Natural killer cell (primary cell): Measurements from ENCODE around the gene ARHGAP24. TPM values are rescaled to one million over a fixed set of nuclear protein-coding genes. Genes with fewer than 3 reads are reported as not detected.
"Not testable (repeated sequence)": the region's sequence is repeated elsewhere in the genome, so short reads cannot be mapped to it uniquely, and the experiment has no call there.

Experiments
- ATAC-seq, 3 donors: fragments of 150-1000 bp in 2 of 3; fragments of 200-7000 bp in 1 of 3; cut with Tn5 transposase; 1 replicate in 1 of 3; 2 replicates in 2 of 3; pipeline ENCODE4 v1.10.0; 2021; ENCODE audit warnings: mild to moderate bottlenecking in 2 of 3, moderate library complexity in 2 of 3
- DNase-seq, 2 donors: peaks; one replicate each; pipeline versions ENCODE4 v3.0.0 to v3.0.0-alpha.2; 2013 to 2021; ENCODE audit warnings: mixed read lengths in 1 of 2
- H3K27ac ChIP-seq: one replicate; pipeline ENCODE4 v1.5.1; 2013; ENCODE audit warnings: mild to moderate bottlenecking, low read length
- H3K27me3 ChIP-seq: one replicate; pipeline ENCODE4 v1.6.1; 2013; ENCODE audit warnings: low read length; ENCODE audit not compliant: control insufficient read depth, insufficient read depth
- H3K36me3 ChIP-seq: one replicate; pipeline ENCODE4 v1.6.1; 2013; ENCODE audit warnings: low read length; ENCODE audit not compliant: control insufficient read depth, insufficient read depth
- H3K4me1 ChIP-seq: one replicate; pipeline ENCODE4 v1.6.1; 2013; ENCODE audit warnings: low read length; ENCODE audit not compliant: control insufficient read depth, insufficient read depth
- H3K4me3 ChIP-seq: one replicate; pipeline ENCODE4 v1.5.1; 2013; ENCODE audit warnings: low read length
- H3K9me3 ChIP-seq: one replicate; pipeline ENCODE4 v1.6.1; 2013; ENCODE audit warnings: low read length; ENCODE audit not compliant: control insufficient read depth, insufficient read depth
- H3K27ac Mint-ChIP-seq, 2 donors: one replicate each; pipeline ENCODE4 v1.8.0; 2022; ENCODE audit warnings: mild to moderate bottlenecking in 2 of 2, mixed read lengths in 2 of 2, moderate library complexity in 1 of 2
- H3K27me3 Mint-ChIP-seq, 2 donors: one replicate each; pipeline ENCODE4 v1.8.0; 2022; ENCODE audit warnings: low read depth in 2 of 2, mixed read lengths in 2 of 2
- H3K36me3 Mint-ChIP-seq: one replicate; pipeline ENCODE4 v1.8.0; 2022; ENCODE audit warnings: mixed read lengths
- H3K4me1 Mint-ChIP-seq, 2 donors: one replicate each; pipeline ENCODE4 v1.8.0; 2022; ENCODE audit warnings: mixed read lengths in 2 of 2
- H3K4me3 Mint-ChIP-seq: one replicate; pipeline ENCODE4 v1.8.0; 2022; ENCODE audit warnings: mild to moderate bottlenecking, moderate library complexity, mixed read lengths
- H3K9me3 Mint-ChIP-seq, 2 donors: one replicate each; pipeline ENCODE4 v1.8.0; 2022; ENCODE audit warnings: mixed read lengths in 2 of 2
- CTCF ChIP-seq: fragments of 200-600 bp; IDR thresholded peaks from one replicate; pipeline ENCODE4 v1.8.0; 2022; ENCODE audit warnings: antibody characterized with exemption
- WGBS: methylation state at CpG from one replicate; pipeline ENCODE4 v1.1.7; 2013; ENCODE audit warnings: missing lambda C conversion rate; ENCODE audit not compliant: insufficient coverage; 5-methylcytosine and 5-hydroxymethylcytosine counted together
- intact Hi-C: fragments of 100-400 bp; cut with micrococcal nuclease; formaldehyde crosslinking; loops from one replicate; pipeline ENCODE4 v1.14.2; 2022
- total RNA-seq, 4 donors: library from RNA; stranded (reverse); fragments of 120-200 nt in 1 of 4; gene quantifications; one replicate each; pipeline versions ENCODE4 v1.2.3 to v1.2.4, GENCODE V29; 2013 to 2022

Gene ARHGAP24
- total RNA-seq, 3 donors from 2014 or later (not counting 1 experiment from before 2014, with no cell fraction given) = 1.7 to 3.6 (median 1.7) TPM

- WGBS = 87% methylated on average over 10 of the region's 10 CpGs
- H3K27me3 Mint-ChIP-seq = no peaks in the 10 kb centered on the region
- H3K27ac ChIP-seq = no peak overlapping the region
- no peaks in the 10 kb centered on the region for H3K36me3 ChIP-seq
- H3K4me1 ChIP-seq = no peaks in the 10 kb centered on the region
- no peak overlapping the region for H3K4me3 Mint-ChIP-seq
- ATAC-seq (no peak), DNase-seq (no peak)
- no peaks in the 10 kb centered on the region for H3K27me3 ChIP-seq
- no peak for TF ChIP-seq CTCF
- no peaks in the 10 kb centered on the region for H3K9me3 ChIP-seq
- H3K4me1 Mint-ChIP-seq = no peaks in the 10 kb centered on the region
- H3K9me3 Mint-ChIP-seq = peaks cover 2 to 17% of the 10 kb centered on the region in 2 donors
- no peaks in the 10 kb centered on the region for H3K36me3 Mint-ChIP-seq
- H3K27ac Mint-ChIP-seq = no peak overlapping the region
- intact Hi-C loops = no loop called here
- H3K4me3 ChIP-seq = no peak overlapping the region
Measured at GRCh38 chr4:85909851-85910250, 434.9 kb downstream of the ARHGAP24 start.

- no peak overlapping the region for H3K4me3 ChIP-seq
- intact Hi-C loops = no loop called here
- Mint-ChIP-seq H3K4me1 (no peaks in the 10 kb centered on the region), H3K27ac (no peak overlapping the region), H3K4me3 (no peak overlapping the region), H3K27me3 (no peaks in the 10 kb centered on the region), H3K36me3 (no peaks in the 10 kb centered on the region), H3K9me3 (peaks cover 4 to 17% of the 10 kb centered on the region in 2 donors)
- ATAC-seq (no peak), DNase-seq (no peak)
- H3K36me3 ChIP-seq = no peaks in the 10 kb centered on the region
- 75% methylated on average over 7 of the region's 7 CpGs for WGBS
- no peaks in the 10 kb centered on the region for H3K9me3 ChIP-seq
- H3K27ac ChIP-seq = no peak overlapping the region
- H3K4me1 ChIP-seq = no peaks in the 10 kb centered on the region
- H3K27me3 ChIP-seq = no peaks in the 10 kb centered on the region
- no peak for TF ChIP-seq CTCF
Measured at GRCh38 chr4:85910985-85911384, 436.0 kb downstream of the ARHGAP24 start.

GRCh38 chr4:85913931-85914694 is 439.2 kb downstream of the ARHGAP24 start:
- Mint-ChIP-seq H3K27me3 (no peaks in the 10 kb centered on the region), H3K4me3 (no peak overlapping the region), H3K27ac (no peak overlapping the region), H3K36me3 (no peaks in the 10 kb centered on the region), H3K9me3 (peaks cover 2 to 8% of the 10 kb centered on the region in 2 donors), H3K4me1 (no peaks in the 10 kb centered on the region)
- Histone ChIP-seq H3K27me3 (no peaks in the 10 kb centered on the region), H3K4me3 (no peak overlapping the region), H3K27ac (no peak overlapping the region), H3K9me3 (no peaks in the 10 kb centered on the region), H3K4me1 (no peaks in the 10 kb centered on the region), H3K36me3 (no peaks in the 10 kb centered on the region)
- TF ChIP-seq CTCF = no peak
- intact Hi-C loops = no loop called here
- DNase-seq (no peak), ATAC-seq (no peak)
- WGBS = 96% methylated on average over 4 of the region's 5 CpGs

GRCh38 chr4:85915570-85915969 is 440.6 kb downstream of the ARHGAP24 start:
- H3K9me3 Mint-ChIP-seq, H3K27ac Mint-ChIP-seq, H3K4me3 Mint-ChIP-seq, H3K9me3 ChIP-seq, H3K4me3 ChIP-seq, H3K27me3 ChIP-seq, H3K4me1 ChIP-seq, DNase-seq, H3K36me3 Mint-ChIP-seq, H3K27ac ChIP-seq, ATAC-seq, H3K36me3 ChIP-seq, intact Hi-C loops, H3K4me1 Mint-ChIP-seq, H3K27me3 Mint-ChIP-seq: not testable (repeated sequence)
- 67% methylated on average over 3 of the region's 6 CpGs for WGBS
